ENCODE measurements around the gene KRT10. TPM values are rescaled to one million over a fixed set of nuclear protein-coding genes. Genes with fewer than 3 reads are reported as not detected.

Gene KRT10
- total RNA-seq, 4 donors from 2014 or later, result 5.1 to 14.3 (median 10.6) TPM

GRCh38 chr17:40836020-40836419, 13.6 kb upstream of the KRT10 start:
- Histone ChIP-seq H3K36me3 (peaks cover 0 to 28% of the 10 kb centered on the region in 2 donors), H3K27ac (no peak overlapping the region), H3K4me3 (no peak overlapping the region), H3K27me3 (no peaks in the 10 kb centered on the region), H3K4me1 (no peaks in the 10 kb centered on the region), H3K9me3 (no peaks in the 10 kb centered on the region)
- no peak for ATAC-seq
- 96 to 100% methylated on average over 1 to 4 of the region's 4 CpGs for WGBS, 2 donors (ENCODE audit: low coverage in 1 of 2)
- TF ChIP-seq EP300 (IDR thresholded peaks at IDR 0.05) (no peak), POLR2AphosphoS5 (IDR thresholded peaks at IDR 0.05) (no peak), POLR2A (IDR thresholded peaks at IDR 0.05) (no peak)
- TF ChIP-seq, protein P1, sequence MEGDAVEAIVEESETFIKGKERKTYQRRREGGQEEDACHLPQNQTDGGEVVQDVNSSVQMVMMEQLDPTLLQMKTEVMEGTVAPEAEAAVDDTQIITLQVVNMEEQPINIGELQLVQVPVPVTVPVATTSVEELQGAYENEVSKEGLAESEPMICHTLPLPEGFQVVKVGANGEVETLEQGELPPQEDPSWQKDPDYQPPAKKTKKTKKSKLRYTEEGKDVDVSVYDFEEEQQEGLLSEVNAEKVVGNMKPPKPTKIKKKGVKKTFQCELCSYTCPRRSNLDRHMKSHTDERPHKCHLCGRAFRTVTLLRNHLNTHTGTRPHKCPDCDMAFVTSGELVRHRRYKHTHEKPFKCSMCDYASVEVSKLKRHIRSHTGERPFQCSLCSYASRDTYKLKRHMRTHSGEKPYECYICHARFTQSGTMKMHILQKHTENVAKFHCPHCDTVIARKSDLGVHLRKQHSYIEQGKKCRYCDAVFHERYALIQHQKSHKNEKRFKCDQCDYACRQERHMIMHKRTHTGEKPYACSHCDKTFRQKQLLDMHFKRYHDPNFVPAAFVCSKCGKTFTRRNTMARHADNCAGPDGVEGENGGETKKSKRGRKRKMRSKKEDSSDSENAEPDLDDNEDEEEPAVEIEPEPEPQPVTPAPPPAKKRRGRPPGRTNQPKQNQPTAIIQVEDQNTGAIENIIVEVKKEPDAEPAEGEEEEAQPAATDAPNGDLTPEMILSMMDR (IDR thresholded peaks at IDR 0.05), result no peak

- Histone ChIP-seq H3K9me3 (no peaks in the 10 kb centered on the region), H3K4me1 (no peaks in the 10 kb centered on the region), H3K4me3 (no peak overlapping the region), H3K27ac (no peak overlapping the region), H3K36me3 (peaks cover 0 to 28% of the 10 kb centered on the region in 2 donors), H3K27me3 (no peaks in the 10 kb centered on the region)
- TF ChIP-seq POLR2A (IDR thresholded peaks at IDR 0.05) (no peak), POLR2AphosphoS5 (IDR thresholded peaks at IDR 0.05) (no peak), EP300 (IDR thresholded peaks at IDR 0.05) (no peak)
- TF ChIP-seq, protein P1 (IDR thresholded peaks at IDR 0.05), result no peak
- ATAC-seq, result no peak
These were observed 11.5 kb upstream of the KRT10 start for GRCh38 chr17:40833882-40834281.

DNA sequence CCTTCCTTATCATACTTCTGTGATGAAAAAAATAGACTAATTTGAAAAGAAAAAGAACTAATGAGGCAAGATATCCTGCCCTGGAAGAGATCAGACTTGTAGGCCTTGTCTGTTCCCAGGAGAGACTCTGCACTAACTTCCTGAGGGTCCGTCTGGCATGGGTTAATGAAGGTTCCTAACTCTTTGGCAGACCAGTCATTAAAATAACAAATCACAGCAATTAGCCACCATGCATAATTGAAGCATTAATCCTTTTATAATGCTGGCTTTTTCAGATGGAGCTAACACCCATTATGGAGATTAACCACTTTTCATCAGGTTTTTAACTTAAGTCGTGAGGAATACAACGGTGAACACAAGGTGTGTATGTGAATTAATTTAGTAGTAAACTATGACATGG, 10.4 kb upstream of the KRT10 start:
- no peak for ATAC-seq
- WGBS, 2 donors (ENCODE audit: low coverage in 1 of 2), result 55 to 78% methylated on average over 3 of the region's 3 CpGs
- Histone ChIP-seq H3K4me3 (no peak overlapping the region), H3K36me3 (peaks cover 0 to 28% of the 10 kb centered on the region in 2 donors), H3K27ac (no peak overlapping the region), H3K27me3 (no peaks in the 10 kb centered on the region), H3K4me1 (no peaks in the 10 kb centered on the region), H3K9me3 (no peaks in the 10 kb centered on the region)
- no peak for TF ChIP-seq POLR2AphosphoS5 (IDR thresholded peaks at IDR 0.05)
- no peak for TF ChIP-seq EP300 (IDR thresholded peaks at IDR 0.05)
- TF ChIP-seq POLR2A (IDR thresholded peaks at IDR 0.05), result no peak
- TF ChIP-seq, protein P1 (IDR thresholded peaks at IDR 0.05), result no peak

GRCh38 chr17:40830085-40830776, 7.8 kb upstream of the KRT10 start:
- TF ChIP-seq POLR2A (IDR thresholded peaks at IDR 0.05), result no peak
- TF ChIP-seq, protein P1 (IDR thresholded peaks at IDR 0.05), result no peak
- WGBS, 2 donors (ENCODE audit: low coverage in 1 of 2), result 90 to 92% methylated on average over 2 of the region's 2 CpGs
- no peaks in the 10 kb centered on the region for H3K27me3 ChIP-seq
- ATAC-seq, result no peak
- H3K4me1 ChIP-seq, result no peaks in the 10 kb centered on the region
- H3K27ac ChIP-seq, result no peak overlapping the region
- no peaks in the 10 kb centered on the region for H3K9me3 ChIP-seq
- peaks cover 0 to 17% of the 10 kb centered on the region in 2 donors for H3K36me3 ChIP-seq
- H3K4me3 ChIP-seq, result no peak overlapping the region

GRCh38 chr17:40828454-40829044, 6.1 kb upstream of the KRT10 start:
- WGBS, 2 donors (ENCODE audit: low coverage in 1 of 2), result 33 to 68% methylated on average over 4 of the region's 4 CpGs
- no peaks in the 10 kb centered on the region for H3K4me1 ChIP-seq
- H3K9me3 ChIP-seq, result no peaks in the 10 kb centered on the region
- H3K36me3 ChIP-seq, result peaks cover 0 to under 1% of the 10 kb centered on the region in 2 donors
- TF ChIP-seq EP300 (IDR thresholded peaks at IDR 0.05), result no peak
- TF ChIP-seq, protein P1 (IDR thresholded peaks at IDR 0.05), result no peak
- TF ChIP-seq POLR2A (IDR thresholded peaks at IDR 0.05), result no peak
- no peak for TF ChIP-seq POLR2AphosphoS5 (IDR thresholded peaks at IDR 0.05)
- H3K27ac ChIP-seq, result peak overlapping the region; percentile 28 to 73 (median 66)
- peak; percentile 34 for ATAC-seq
- H3K27me3 ChIP-seq, result no peaks in the 10 kb centered on the region
- H3K4me3 ChIP-seq, result no peak overlapping the region

Measured in gastroesophageal sphincter (tissue), 4 donors.